ENCODE results near the gene USP40. TPM values are rescaled to one million over a fixed set of nuclear protein-coding genes. Genes with fewer than 3 reads are reported as not detected.
A peak's percentile ranks its signal among the peaks of the same experiment; 100 is the strongest.

The USP40 gene
- total and polyA plus RNA-seq, 8 donors, result 17.2 to 34.7 (median 22.7) TPM

DNA sequence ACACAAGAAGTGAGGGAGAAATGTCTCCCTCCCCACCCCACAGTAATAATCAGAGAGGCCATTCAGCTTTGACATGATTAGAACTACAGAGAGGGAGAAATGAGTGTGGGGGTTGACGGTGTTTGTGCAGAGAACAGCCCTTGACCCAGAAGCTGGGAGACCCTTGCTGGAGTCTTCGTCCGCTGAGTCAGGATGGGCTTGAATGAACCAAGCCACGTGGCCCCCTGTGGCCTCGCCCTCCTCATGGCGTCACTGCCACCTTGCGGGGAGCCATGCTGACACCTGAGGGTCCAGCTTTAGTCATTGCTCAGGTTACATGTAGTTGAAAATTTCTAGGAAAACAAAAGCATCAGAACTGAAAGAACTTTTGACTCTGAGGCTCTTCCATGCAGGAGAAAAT is 111.1 kb downstream of the USP40 start:
- H3K36me3 ChIP-seq, result peaks cover 0 to 31% (median 3%) of the 10 kb centered on the region in 3 donors
- no peak for DNase-seq
- 95 to 99% methylated on average over 7 of the region's 7 CpGs for WGBS, 2 donors
- TF ChIP-seq, protein P1, sequence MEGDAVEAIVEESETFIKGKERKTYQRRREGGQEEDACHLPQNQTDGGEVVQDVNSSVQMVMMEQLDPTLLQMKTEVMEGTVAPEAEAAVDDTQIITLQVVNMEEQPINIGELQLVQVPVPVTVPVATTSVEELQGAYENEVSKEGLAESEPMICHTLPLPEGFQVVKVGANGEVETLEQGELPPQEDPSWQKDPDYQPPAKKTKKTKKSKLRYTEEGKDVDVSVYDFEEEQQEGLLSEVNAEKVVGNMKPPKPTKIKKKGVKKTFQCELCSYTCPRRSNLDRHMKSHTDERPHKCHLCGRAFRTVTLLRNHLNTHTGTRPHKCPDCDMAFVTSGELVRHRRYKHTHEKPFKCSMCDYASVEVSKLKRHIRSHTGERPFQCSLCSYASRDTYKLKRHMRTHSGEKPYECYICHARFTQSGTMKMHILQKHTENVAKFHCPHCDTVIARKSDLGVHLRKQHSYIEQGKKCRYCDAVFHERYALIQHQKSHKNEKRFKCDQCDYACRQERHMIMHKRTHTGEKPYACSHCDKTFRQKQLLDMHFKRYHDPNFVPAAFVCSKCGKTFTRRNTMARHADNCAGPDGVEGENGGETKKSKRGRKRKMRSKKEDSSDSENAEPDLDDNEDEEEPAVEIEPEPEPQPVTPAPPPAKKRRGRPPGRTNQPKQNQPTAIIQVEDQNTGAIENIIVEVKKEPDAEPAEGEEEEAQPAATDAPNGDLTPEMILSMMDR (IDR thresholded peaks at IDR 0.05), result no peak
- H3K9me3 ChIP-seq, result no peaks in the 10 kb centered on the region
- no peak overlapping the region for H3K27ac ChIP-seq
- intact Hi-C loops (cut with DNase I), result no loop called here
- no peaks in the 10 kb centered on the region for H3K27me3 ChIP-seq
- FAIRE-seq, result no peak
- no peak overlapping the region for H3K4me3 ChIP-seq
- ATAC-seq, result no peak
- no peaks in the 10 kb centered on the region for H3K4me1 ChIP-seq

- no peaks in the 10 kb centered on the region for H3K27me3 ChIP-seq
- H3K4me3 ChIP-seq, result no peak overlapping the region
- intact Hi-C loops (cut with DNase I), result no loop called here
- H3K27ac ChIP-seq, result no peak overlapping the region
- TF ChIP-seq, protein P1 (IDR thresholded peaks at IDR 0.05), result no peak
- 90 to 92% methylated on average over 11 of the region's 11 CpGs for WGBS, 2 donors
- ATAC-seq (no peak), FAIRE-seq (no peak), DNase-seq (no peak)
- no peaks in the 10 kb centered on the region for H3K4me1 ChIP-seq
- peaks cover 0 to 31% (median 3%) of the 10 kb centered on the region in 3 donors for H3K36me3 ChIP-seq
- no peaks in the 10 kb centered on the region for H3K9me3 ChIP-seq
These were observed 111.6 kb downstream of the USP40 start for GRCh38 chr2:233455006-233455405.

DNA sequence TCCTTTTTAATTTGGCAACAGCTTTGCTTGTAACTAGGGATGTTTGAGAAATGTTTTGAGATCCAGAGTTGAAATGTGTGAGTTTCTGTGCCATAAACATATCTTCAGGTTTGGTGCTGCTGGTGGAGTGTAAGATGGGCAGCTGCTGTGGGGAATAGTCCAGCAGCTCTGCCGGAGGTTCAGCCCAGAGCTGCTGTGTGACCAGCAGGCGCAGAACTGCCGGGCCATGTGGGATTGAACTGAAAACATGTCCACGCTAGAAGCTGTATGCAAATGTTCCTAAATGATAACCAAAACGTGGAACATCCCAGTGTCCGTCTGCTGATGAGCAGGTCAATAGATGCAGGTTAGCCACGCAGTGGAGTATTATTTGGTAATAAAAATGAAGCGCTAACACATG is 112.7 kb downstream of the USP40 start:
- TF ChIP-seq, protein P1 (IDR thresholded peaks at IDR 0.05), result no peak
- H3K4me1 ChIP-seq, result no peaks in the 10 kb centered on the region
- WGBS, 2 donors, result 91% methylated on average over 8 of the region's 8 CpGs
- H3K27ac ChIP-seq, result no peak overlapping the region
- peaks cover 0 to 31% (median 3%) of the 10 kb centered on the region in 3 donors for H3K36me3 ChIP-seq
- ATAC-seq, result no peak
- H3K27me3 ChIP-seq, result no peaks in the 10 kb centered on the region
- DNase-seq, result no peak
- no peak for FAIRE-seq
- intact Hi-C loops (cut with DNase I), result no loop called here
- H3K4me3 ChIP-seq, result no peak overlapping the region
- H3K9me3 ChIP-seq, result no peaks in the 10 kb centered on the region

DNA sequence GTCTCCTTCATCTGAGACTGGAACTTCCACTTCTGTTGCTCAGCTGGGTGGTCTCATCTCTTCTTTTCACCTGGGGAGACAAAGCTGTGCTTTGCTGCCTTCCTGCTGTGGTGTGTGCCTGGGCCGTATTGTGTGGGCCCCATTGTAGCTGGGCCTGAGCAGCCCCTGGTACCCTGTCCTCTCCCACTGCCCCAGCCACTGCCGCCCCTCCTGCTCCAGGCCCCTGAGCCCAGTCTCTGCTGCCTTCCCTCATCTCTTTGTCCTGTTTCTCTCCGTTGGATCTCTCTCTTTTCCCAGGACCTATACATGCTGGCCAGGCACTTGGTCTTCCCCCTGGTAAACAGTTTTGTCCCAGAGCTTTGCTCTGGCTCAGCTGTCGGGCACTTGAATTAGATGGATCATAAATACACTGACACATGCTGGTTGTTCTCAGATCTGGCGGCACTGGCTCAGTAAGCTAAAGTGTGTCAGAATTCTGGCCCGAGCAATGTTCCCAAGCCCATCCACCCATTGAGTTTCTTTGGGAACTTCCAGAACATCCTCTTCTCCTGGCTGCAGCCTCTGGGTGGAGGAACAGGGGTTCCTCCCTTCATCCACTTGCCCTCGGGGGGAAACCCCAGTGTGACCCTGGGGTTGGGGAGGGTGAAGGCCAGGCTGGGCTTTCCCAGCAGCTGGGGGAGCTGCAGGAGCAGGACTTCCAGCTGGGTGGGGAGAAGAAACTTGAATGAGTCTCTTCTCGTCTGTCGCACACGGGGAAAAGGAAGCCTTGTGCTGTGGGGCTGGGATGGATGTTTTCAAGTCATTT is 113.3 kb downstream of the USP40 start:
- ATAC-seq (no peak), FAIRE-seq (no peak), DNase-seq (peak in 1 of 6 donors; percentile 16)
- H3K9me3 ChIP-seq, result no peaks in the 10 kb centered on the region
- H3K4me3 ChIP-seq, result no peak overlapping the region
- intact Hi-C loops (cut with DNase I), result no loop called here
- TF ChIP-seq, protein P1 (IDR thresholded peaks at IDR 0.05), result no peak
- H3K4me1 ChIP-seq, result no peaks in the 10 kb centered on the region
- no peak overlapping the region for H3K27ac ChIP-seq
- WGBS, 2 donors, result 89 to 90% methylated on average over 10 of the region's 10 CpGs
- H3K27me3 ChIP-seq, result no peaks in the 10 kb centered on the region
- peaks cover 0 to 31% (median 3%) of the 10 kb centered on the region in 3 donors for H3K36me3 ChIP-seq

- DNase-seq (no peak), ATAC-seq (no peak), FAIRE-seq (no peak)
- H3K27me3 ChIP-seq, result no peaks in the 10 kb centered on the region
- 78 to 84% methylated on average over 9 of the region's 9 CpGs for WGBS, 2 donors
- peaks cover 0 to 30% (median 3%) of the 10 kb centered on the region in 3 donors for H3K36me3 ChIP-seq
- H3K4me1 ChIP-seq, result no peaks in the 10 kb centered on the region
- no peak overlapping the region for H3K4me3 ChIP-seq
- H3K27ac ChIP-seq, result no peak overlapping the region
- H3K9me3 ChIP-seq, result no peaks in the 10 kb centered on the region
- intact Hi-C loops (cut with DNase I), result no loop called here
- TF ChIP-seq, protein P1 (IDR thresholded peaks at IDR 0.05), result no peak
These were observed 114.6 kb downstream of the USP40 start for GRCh38 chr2:233451950-233452349.
